HG03575 (cell line): ENCODE data around the gene UNC13C.

ENCODE experiments used
- ATAC-seq: cut with Tn5 transposase; IDR thresholded peaks from one replicate; pipeline ENCODE4 v1.9.1; 2021; ENCODE audit not compliant: unreplicated experiment, insufficient number of reproducible peaks, low FRiP score; ENCODE audit errors: extremely low read depth

The UNC13C gene

GRCh38 chr15:54681584-54681983, 703.3 kb downstream of the UNC13C start:
- no peak for ATAC-seq
